Stimulated activated CD4-positive, alpha-beta T cell treated with anti-CD3 and anti-CD28 coated beads, Interleukin-4, amount 100 ng/mL, for 1 hour (primary cell): ENCODE results near the gene SYP.

ENCODE experiments used
- DNase-seq: peaks from one replicate; pipeline ENCODE4 v3.0.0-alpha.2; 2020

The SYP gene

DNA sequence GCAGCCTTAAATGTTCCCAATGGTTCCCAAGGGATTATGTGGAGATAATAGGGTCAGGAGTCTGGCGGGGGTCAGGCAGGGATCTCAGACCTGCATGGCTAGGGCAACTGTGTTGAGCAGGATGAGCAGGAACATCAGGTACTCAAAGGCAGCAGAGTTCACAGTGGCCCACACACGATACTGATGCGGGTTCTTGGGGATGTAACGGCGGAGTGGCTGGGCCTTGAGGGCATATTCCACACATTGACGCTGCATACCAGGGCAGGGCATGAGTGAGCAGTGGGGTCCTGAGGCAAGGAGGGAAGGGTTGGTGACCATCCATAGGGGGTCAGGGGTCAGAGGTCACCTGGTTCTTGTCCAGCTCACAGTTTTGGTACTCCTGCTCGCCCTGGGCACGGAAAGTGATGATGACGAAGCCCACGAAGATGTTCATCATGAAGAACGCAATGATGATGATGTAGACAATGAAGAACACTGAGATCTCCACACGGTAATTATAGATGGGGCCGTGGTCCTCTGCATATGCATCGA lies 15.1 kb upstream of the SYP start:
- DNase-seq, result no peak

DNA sequence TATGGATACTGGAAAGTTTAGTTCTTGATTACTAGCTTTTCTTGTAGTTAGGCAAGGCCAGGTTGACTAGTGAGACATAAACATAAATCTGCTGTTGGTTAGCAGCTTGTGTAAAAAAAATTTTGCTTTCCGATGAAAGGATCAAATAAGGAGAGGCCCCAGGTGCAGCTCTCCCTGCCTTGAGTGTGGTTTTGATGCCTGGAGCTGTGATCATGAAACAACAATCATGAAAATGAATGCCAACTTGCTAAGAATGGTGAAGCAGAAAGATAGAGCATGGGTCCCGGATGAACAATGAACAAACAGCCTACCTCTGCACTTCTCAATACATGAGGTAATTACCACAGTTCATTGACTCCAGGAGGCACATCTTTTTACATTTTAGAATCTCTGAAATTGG lies 14.4 kb upstream of the SYP start:
- DNase-seq, result no peak

- no peak for DNase-seq
These were observed 12.9 kb upstream of the SYP start for GRCh38 chrX:49212861-49213260.

GRCh38 chrX:49212209-49212608 lies 12.2 kb upstream of the SYP start:
- no peak for DNase-seq

GRCh38 chrX:49211074-49211473 lies 11.1 kb upstream of the SYP start:
- DNase-seq, result no peak

DNA sequence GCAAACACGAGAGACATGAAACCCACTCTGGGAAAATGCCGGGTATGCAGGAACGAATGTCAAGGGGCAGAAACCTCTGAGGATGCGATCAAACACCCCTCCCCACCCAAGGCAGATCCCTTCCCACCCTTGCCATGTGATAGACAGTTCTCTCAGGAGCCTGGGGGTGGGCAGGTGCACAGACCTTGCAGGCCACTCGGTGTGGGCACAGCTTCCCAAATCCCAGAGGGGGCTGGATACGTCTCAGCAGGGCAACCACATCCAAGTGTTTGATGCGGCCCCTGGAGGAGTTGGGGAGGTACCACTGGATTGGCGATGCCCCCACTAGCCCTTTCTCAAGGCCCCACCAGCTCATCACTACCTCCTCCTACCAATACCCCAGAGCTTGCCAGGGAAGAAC lies 10.4 kb upstream of the SYP start:
- DNase-seq, result no peak

GRCh38 chrX:49209434-49210251 lies 9.7 kb upstream of the SYP start:
- no peak for DNase-seq

GRCh38 chrX:49208399-49208798 lies 8.4 kb upstream of the SYP start:
- no peak for DNase-seq

DNA sequence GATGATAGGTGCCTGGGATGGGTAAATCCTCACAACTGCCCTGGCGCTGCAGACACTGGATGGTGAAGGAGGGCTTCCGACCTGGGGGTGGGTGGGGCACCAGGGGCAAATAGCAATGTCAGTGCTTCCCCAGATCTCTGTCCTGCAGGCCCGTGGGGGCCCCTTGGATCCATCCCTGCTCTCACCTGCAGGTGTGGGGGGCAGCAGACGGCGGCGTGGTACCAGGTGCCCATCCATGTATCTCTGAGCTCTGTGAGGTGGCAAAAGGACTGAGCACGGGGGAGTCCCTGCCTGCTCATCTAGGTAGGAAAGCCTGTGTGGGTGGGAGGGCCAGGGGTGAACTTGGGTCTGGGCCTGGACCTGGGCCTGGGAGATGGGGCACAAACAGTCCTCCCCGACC lies 6.5 kb upstream of the SYP start:
- no peak for DNase-seq

- DNase-seq, result no peak
These were observed 5.5 kb upstream of the SYP start for GRCh38 chrX:49205443-49205842.

GRCh38 chrX:49204709-49205108 lies 4.7 kb upstream of the SYP start:
- DNase-seq, result no peak

DNA sequence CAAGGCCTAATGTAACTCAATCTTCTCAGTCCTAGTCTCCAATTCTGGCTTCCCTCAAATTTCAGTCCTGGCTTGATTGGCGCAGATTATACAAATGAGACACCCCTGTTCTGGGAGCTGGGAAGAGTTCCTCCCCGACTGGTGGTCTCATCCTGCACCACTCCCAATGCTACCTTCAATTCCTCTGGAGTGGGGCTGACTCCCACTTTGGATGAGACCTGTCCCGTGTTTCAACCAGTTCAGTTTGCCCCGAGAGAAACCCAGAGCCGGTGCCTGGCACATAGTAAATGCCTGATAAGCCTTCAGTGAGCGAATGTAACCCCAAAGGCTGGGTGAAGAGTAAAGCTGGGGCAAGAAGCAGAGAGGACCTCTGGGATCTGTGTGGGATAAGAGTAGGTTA lies 4.0 kb upstream of the SYP start:
- no peak for DNase-seq

- DNase-seq, result no peak
These were observed 3.5 kb upstream of the SYP start for GRCh38 chrX:49203536-49203935.

- no peak for DNase-seq
These were observed 2.0 kb upstream of the SYP start for GRCh38 chrX:49202022-49202421.

- no peak for DNase-seq
These were observed 738 bp downstream of the SYP start for GRCh38 chrX:49199315-49199595.

DNA sequence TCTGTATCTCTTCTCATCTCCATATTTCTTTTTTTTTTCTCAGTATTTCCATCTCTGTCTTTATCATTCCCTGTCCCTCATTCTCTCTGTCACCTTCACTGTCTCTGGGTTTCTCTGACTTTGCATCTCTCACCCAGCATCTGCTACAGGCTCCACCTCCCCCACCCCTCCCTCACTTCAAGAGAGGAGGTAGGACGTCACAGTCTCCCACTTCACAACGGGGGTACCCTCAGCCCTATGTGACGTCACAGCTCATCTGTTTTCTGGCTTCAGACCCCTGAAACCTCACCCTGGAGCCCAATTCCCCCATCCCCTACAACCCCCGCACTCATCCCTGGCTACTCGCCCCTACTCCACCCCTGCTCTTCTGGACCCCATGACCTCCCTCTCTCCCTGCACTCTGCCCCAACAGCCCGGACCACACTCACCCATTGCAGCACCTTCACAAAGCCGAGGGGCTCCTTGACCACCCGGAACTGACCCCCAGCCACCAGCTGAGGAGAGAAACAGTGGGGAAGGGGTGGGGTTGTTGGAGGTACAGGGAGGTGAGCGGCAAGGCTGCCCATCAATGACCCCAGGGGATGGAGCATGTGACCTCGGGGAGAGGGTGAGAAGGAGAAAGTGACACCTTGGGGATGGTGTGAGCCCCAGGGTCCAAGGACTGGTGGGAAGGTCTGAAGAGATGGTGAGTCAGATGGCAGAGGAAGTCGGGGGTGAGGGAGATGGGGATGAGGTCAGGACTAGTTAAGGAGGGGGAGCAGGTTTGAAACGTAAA lies 1.3 kb downstream of the SYP start:
- no peak for DNase-seq

- DNase-seq, result no peak
These were observed 2.4 kb downstream of the SYP start for GRCh38 chrX:49197543-49198087.

DNA sequence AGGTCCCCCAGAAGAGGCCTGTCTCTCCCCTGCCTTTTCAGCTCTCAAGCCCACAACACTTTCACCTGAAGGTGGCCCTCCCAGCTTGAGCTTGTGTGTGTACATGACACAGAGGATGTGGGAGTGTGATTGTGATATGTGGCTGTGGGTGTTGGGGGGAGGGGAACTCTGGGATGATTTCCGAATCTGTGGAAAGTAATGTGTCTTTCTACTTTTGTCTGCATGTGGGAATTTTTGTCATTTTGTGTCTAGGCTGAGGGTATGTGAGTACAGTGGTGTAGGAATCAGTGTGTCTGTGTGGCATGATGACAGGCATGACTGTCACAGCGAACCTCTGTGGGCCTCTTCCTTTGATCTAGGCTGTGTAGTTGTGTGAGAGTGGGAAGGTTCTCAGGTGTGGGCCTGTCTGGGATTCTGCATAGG lies 6.4 kb downstream of the SYP start:
- DNase-seq, result no peak

- DNase-seq, result no peak
These were observed 7.2 kb downstream of the SYP start for GRCh38 chrX:49192722-49193328.

DNA sequence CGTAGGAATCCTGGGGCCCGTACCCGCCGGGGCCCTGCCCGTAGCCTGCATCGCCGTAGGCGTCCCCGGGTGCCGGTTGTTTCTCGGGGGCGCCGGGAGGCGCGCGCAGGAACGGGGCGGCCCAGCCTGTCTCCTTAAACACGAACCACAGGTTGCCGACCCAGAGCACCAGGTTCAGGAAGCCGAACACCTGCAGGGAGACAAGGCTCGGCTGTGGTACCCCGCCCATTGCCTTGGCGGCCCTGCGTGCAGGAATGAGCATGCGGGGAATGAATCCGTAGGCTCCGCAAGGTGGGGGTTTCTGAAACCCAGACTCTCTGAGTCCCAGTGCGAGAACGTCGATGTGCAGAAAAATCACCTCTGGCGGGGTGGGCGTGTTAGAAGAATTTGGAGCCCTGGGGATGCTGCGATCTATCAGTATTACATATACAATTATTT lies 8.4 kb downstream of the SYP start:
- peak; percentile 31 for DNase-seq

GRCh38 chrX:49190821-49191573 lies 9.0 kb downstream of the SYP start:
- peak; percentile 74 for DNase-seq

DNA sequence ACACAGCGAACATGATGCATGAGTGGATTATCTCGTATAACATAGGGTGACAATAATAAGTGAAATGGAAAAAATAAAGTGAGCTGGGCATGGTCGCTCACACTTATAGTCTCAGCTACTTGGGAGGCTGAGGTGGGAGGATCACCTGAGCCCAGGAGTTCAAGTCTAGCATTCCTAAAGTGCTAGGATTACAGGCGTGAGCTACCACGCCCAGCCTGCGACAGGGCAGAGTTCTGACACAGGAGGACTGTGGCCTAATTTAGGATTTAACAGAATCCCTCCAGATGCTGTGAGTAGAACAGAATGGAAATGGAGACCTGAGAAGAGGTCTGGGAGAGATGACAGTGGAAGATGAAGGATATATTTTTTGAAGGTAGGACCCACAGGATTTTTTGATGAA lies 10.4 kb downstream of the SYP start:
- DNase-seq, result no peak
